ENCODE results near the gene CCR4. TPM values are rescaled to one million over a fixed set of nuclear protein-coding genes. Genes with fewer than 3 reads are reported as not detected.

The CCR4 gene
- total and polyA plus RNA-seq, 2 of the 13 experiments (the other 11 are each of a cell fraction or from before 2014, with no cell fraction given): 0.04 to 0.05 TPM

DNA sequence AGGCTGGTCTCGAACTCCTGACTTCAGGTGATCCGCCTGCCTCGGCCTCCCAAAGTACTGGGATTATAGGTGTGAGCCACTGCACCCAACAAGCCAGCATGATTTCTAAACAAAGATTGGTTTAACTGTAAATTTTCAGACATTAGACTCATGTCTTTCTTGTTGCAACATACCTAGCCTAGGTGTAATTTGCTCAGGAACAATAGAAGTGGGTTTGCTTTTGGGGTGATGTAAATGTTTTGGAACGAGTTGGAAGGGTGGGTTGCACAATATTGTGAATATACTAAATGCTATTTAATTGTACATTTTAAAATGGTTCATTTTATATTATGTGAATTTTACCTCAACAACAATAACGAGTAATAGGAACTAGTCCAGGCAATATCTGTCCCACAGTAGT lies 7.1 kb downstream of the CCR4 start:
- 24% methylated on average over 5 of the region's 5 CpGs for WGBS (ENCODE audit: low lambda C conversion rate)
- POLR2A ChIA-PET: no interaction called here
- Histone ChIP-seq H3K79me2 (ENCODE audit: insufficient read depth, low read length) (no peaks in the 10 kb centered on the region), H3K36me3 (replicated peaks in 1 of 2; ENCODE audit: control insufficient read depth in 1 of 2, insufficient read depth in 2 of 2, low read length in 2 of 2) (no peaks in the 10 kb centered on the region), H3K4me1 (ENCODE audit: insufficient read depth, low read length) (peaks cover 26% of the 10 kb centered on the region), H3K27me3 (ENCODE audit: control insufficient read depth in 1 of 2, insufficient read depth in 2 of 2, low read length in 2 of 2) (no peaks in the 10 kb centered on the region), H3K4me2 (ENCODE audit: low read depth, low read length) (no peak overlapping the region), H2AFZ (ENCODE audit: low read length) (no peak overlapping the region), H4K20me1 (ENCODE audit: insufficient read depth, low read length) (no peaks in the 10 kb centered on the region), H3K9me3 (ENCODE audit: low read length) (no peaks in the 10 kb centered on the region), H3K9ac (ENCODE audit: insufficient read depth, low read depth, low read length) (no peak overlapping the region), H3K4me3 (replicated peaks in 1 of 3; ENCODE audit: insufficient read depth in 1 of 3, low read depth in 2 of 3, low read length in 3 of 3) (no peak overlapping the region), H3K27ac (ENCODE audit: extremely low read length, insufficient read depth, low read length) (no peak overlapping the region)
- CTCF ChIA-PET (ENCODE audit: low intra/inter-chr PET ratio, low total read pairs): no interaction called here
- DNase-seq (ENCODE audit: low spot score) (peak; percentile 44), ATAC-seq (no peak), FAIRE-seq (no peak)
- intact Hi-C loops (cut with micrococcal nuclease; ENCODE audit: unreplicated experiment) (no loop called here), in situ Hi-C loops (cut with HindIII; ENCODE audit: extremely low pct_ligation_motif_present, low pct_unique_long_range_greater_than_20kb) (loop anchor here (25.0 kb wide), 1 partner anchor 404 kb away; no protein-coding TSS in a partner anchor)
- BruUV-seq (replicated peaks): no TSS peak
- TF ChIP-seq SOX6 (IDR thresholded peaks at IDR 0.05) (no peak), SOX6 (CRISPR knock-in tag; IDR thresholded peaks at IDR 0.05) (peak; percentile 34; the same call in 1 of the 2 replicates), SOX13 (IDR thresholded peaks at IDR 0.05) (0 out of 2 replicates have a peak, but pooled peaks have one; percentile 40), SOX13 (CRISPR knock-in tag; conservative IDR thresholded peaks at IDR 0.05 in 1 of 2, IDR thresholded peaks at IDR 0.05 in 1 of 2) (peak in 1 of 2 experiments; percentile 60; a peak in 2 of 4 replicates), PAWR (CRISPR knock-in tag; IDR thresholded peaks at IDR 0.05; ENCODE audit: borderline replicate concordance) (no peak), CEBPG (CRISPR knock-in tag; IDR thresholded peaks at IDR 0.05) (0 out of 2 replicates have a peak, but pooled peaks have one; percentile 30), ZNF790 (CRISPR knock-in tag; IDR thresholded peaks at IDR 0.05; ENCODE audit: borderline replicate concordance) (no peak), CENPT (CRISPR knock-in tag; IDR thresholded peaks at IDR 0.05; ENCODE audit: low read depth) (no peak), ZNF614 (CRISPR knock-in tag; IDR thresholded peaks at IDR 0.05; ENCODE audit: borderline replicate concordance) (no peak), ZNF564 (CRISPR knock-in tag; IDR thresholded peaks at IDR 0.05) (no peak), AKAP8 (CRISPR knock-in tag; IDR thresholded peaks at IDR 0.05) (no peak), ZNF572 (CRISPR knock-in tag; IDR thresholded peaks at IDR 0.05) (no peak), CEBPB (IDR thresholded peaks at IDR 0.05; ENCODE audit: borderline replicate concordance, low read depth, low read length) (peak; percentile 85), SOX5 (CRISPR knock-in tag; IDR thresholded peaks at IDR 0.05; ENCODE audit: borderline replicate concordance) (peak; percentile 44; the same call in 1 of the 2 replicates), KLF15 (CRISPR knock-in tag; IDR thresholded peaks at IDR 0.05; ENCODE audit: borderline replicate concordance) (no peak), ATM (IDR thresholded peaks at IDR 0.05; ENCODE audit: borderline replicate concordance) (no peak), AGO1 (IDR thresholded peaks at IDR 0.05; ENCODE audit: low read depth, low read length, poor library complexity, severe bottlenecking) (no peak)
- TF ChIP-seq, protein P1, sequence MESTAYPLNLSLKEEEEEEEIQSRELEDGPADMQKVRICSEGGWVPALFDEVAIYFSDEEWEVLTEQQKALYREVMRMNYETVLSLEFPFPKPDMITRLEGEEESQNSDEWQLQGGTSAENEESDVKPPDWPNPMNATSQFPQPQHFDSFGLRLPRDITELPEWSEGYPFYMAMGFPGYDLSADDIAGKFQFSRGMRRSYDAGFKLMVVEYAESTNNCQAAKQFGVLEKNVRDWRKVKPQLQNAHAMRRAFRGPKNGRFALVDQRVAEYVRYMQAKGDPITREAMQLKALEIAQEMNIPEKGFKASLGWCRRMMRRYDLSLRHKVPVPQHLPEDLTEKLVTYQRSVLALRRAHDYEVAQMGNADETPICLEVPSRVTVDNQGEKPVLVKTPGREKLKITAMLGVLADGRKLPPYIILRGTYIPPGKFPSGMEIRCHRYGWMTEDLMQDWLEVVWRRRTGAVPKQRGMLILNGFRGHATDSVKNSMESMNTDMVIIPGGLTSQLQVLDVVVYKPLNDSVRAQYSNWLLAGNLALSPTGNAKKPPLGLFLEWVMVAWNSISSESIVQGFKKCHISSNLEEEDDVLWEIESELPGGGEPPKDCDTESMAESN (CRISPR knock-in tag; conservative IDR thresholded peaks at IDR 0.05): no peak

Data from HepG2 (cell line).